SU-DHL-6 (cell line): ENCODE data around the gene TAX1BP1.

ENCODE experiments used
- H2AFZ ChIP-seq: fragments of 200-600 bp; sonication (generic); 2 replicates; pipeline ENCODE4 v1.6.1; 2014; ENCODE audit warnings: low read depth, mild to moderate bottlenecking, moderate library complexity, mixed read lengths, antibody characterized with exemption, low read length; ENCODE audit not compliant: severe bottlenecking
- H3F3A ChIP-seq: fragments of 200-600 bp; shearing (Covaris generic); 2 replicates; pipeline ENCODE4 v1.6.0; 2016; ENCODE audit warnings: antibody characterized with exemption, mild to moderate bottlenecking; ENCODE audit not compliant: insufficient read depth
- H3K27ac ChIP-seq: fragments of 200-600 bp; sonication (generic); 2 replicates; pipeline ENCODE4 v1.5.1; 2016; ENCODE audit warnings: low read depth, mild to moderate bottlenecking, low read length, moderate library complexity, mixed read lengths
- H3K27me3 ChIP-seq: fragments of 200-600 bp; sonication (generic), shearing (Covaris generic); 2 replicates; pipeline ENCODE4 v1.6.0; 2014; ENCODE audit warnings: mild to moderate bottlenecking, low read length
- H3K36me3 ChIP-seq: fragments of 200-600 bp; sonication (generic); 2 replicates; pipeline ENCODE4 v1.6.1; 2014; ENCODE audit warnings: mild to moderate bottlenecking, low read length, mixed read lengths
- H3K4me2 ChIP-seq: fragments of 300-600, 200-600 bp; shearing (Covaris generic), sonication (generic); 2 replicates; pipeline ENCODE4 v1.6.0; 2014; ENCODE audit warnings: low read length, low read depth, mild to moderate bottlenecking; ENCODE audit not compliant: poor library complexity, severe bottlenecking
- H3K4me3 ChIP-seq: fragments of 200-600 bp; sonication (generic); 2 replicates; pipeline ENCODE4 v1.5.1; 2014; ENCODE audit warnings: antibody characterized with exemption, low read length, mild to moderate bottlenecking, mixed read lengths; ENCODE audit not compliant: insufficient read depth, poor library complexity, severe bottlenecking
- H3K79me2 ChIP-seq: fragments of 200-600 bp; sonication (generic); 2 replicates; pipeline ENCODE4 v1.6.1; 2014; ENCODE audit warnings: mild to moderate bottlenecking, low read length, moderate library complexity; ENCODE audit not compliant: insufficient read depth
- H3K9ac ChIP-seq: fragments of 200-600 bp; sonication (generic); 2 replicates; pipeline ENCODE4 v1.7.0; 2014; ENCODE audit warnings: mild to moderate bottlenecking, low read length
- H3K9me2 ChIP-seq: fragments of 200-600 bp; sonication (generic); replicated peaks from 2 replicates; pipeline ENCODE4 v1.6.1; 2014; ENCODE audit warnings: low read length; ENCODE audit not compliant: insufficient read depth
- H3K9me3 ChIP-seq: fragments of 200-600 bp; sonication (generic); 2 replicates; pipeline ENCODE4 v1.6.1; 2014; ENCODE audit warnings: low read length, mixed read lengths; ENCODE audit not compliant: insufficient read depth
- H4K20me1 ChIP-seq: fragments of 200-600 bp; sonication (generic); 2 replicates; pipeline ENCODE4 v1.6.1; 2014; ENCODE audit warnings: low read depth, mild to moderate bottlenecking, antibody characterized with exemption, low read length, moderate library complexity, mixed read lengths
- EZH2phosphoT487 ChIP-seq: fragments of 200-600 bp; sonication (generic), shearing (Covaris generic); conservative IDR thresholded peaks from 2 replicates; pipeline ENCODE4 v1.6.1; 2018; ENCODE audit warnings: mild to moderate bottlenecking, antibody characterized with exemption, low read length, moderate library complexity, mixed read lengths
- TF ChIP-seq, protein P1 (sequence below): fragments of 200-600 bp; sonication (generic); IDR thresholded peaks from one replicate; pipeline ENCODE4 v1.5.1; 2017; ENCODE audit warnings: antibody characterized with exemption, mild to moderate bottlenecking, low read length, moderate library complexity; ENCODE audit not compliant: insufficient read depth, poor library complexity, severe bottlenecking

TAX1BP1 gene

DNA sequence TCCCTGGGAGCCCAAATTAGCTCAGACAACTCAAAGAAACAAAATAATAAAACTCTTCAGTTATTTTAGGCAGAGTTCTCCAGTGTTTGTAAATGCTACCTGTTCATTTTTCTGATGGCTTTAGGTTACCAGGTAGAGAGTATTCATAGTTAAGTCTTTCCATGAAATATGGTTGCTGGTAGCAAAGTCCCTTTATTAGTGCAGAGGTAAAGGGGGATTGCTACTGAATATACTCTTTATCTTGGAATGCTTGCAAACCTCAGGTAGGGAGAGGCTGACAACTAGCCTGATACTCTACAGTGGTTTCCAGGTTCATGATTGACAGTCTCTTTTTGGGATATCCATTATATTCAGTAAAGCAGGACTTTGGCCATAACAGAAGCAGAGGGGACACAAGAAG, 6.5 kb downstream of the TAX1BP1 start:
- Histone ChIP-seq H3K27ac (no peak overlapping the region), H3K4me2 (no peak overlapping the region), H3K27me3 (no peaks in the 10 kb centered on the region), H3K4me3 (no peak overlapping the region), H3F3A (no peaks in the 10 kb centered on the region), H4K20me1 (peaks cover 22% of the 10 kb centered on the region), H3K9me2 (no peaks in the 10 kb centered on the region), H3K79me2 (peaks cover 44% of the 10 kb centered on the region), H3K36me3 (peaks cover 21% of the 10 kb centered on the region), H3K9ac (no peak overlapping the region), H3K9me3 (no peaks in the 10 kb centered on the region), H2AFZ (no peak overlapping the region)
- TF ChIP-seq EZH2phosphoT487, result no peak
- TF ChIP-seq, protein P1, sequence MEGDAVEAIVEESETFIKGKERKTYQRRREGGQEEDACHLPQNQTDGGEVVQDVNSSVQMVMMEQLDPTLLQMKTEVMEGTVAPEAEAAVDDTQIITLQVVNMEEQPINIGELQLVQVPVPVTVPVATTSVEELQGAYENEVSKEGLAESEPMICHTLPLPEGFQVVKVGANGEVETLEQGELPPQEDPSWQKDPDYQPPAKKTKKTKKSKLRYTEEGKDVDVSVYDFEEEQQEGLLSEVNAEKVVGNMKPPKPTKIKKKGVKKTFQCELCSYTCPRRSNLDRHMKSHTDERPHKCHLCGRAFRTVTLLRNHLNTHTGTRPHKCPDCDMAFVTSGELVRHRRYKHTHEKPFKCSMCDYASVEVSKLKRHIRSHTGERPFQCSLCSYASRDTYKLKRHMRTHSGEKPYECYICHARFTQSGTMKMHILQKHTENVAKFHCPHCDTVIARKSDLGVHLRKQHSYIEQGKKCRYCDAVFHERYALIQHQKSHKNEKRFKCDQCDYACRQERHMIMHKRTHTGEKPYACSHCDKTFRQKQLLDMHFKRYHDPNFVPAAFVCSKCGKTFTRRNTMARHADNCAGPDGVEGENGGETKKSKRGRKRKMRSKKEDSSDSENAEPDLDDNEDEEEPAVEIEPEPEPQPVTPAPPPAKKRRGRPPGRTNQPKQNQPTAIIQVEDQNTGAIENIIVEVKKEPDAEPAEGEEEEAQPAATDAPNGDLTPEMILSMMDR, result no peak

DNA sequence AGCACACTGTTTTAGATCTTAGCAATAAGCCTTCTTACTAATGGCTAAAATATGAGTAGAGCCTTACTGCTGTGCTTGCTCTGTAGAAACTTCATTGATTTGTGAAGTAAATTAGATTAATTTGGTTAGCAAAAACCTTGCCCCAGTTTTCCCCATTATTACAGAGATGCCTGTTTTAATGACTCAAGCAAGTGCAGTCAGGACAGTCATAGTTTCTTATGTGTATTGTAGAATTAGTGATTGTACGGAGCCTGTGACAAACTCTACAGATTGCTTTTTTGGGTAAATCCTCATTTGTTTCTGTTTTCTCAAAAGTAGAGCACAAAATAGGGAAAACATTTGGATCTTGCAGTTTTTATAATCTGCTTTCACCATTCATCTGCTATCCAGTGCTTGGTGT, 7.0 kb downstream of the TAX1BP1 start:
- H3K9ac ChIP-seq, result no peak overlapping the region
- no peak overlapping the region for H3K4me3 ChIP-seq
- no peak overlapping the region for H2AFZ ChIP-seq
- peaks cover 22% of the 10 kb centered on the region for H3K36me3 ChIP-seq
- no peaks in the 10 kb centered on the region for H3F3A ChIP-seq
- H3K27ac ChIP-seq, result no peak overlapping the region
- no peaks in the 10 kb centered on the region for H3K9me3 ChIP-seq
- no peak overlapping the region for H3K4me2 ChIP-seq
- no peaks in the 10 kb centered on the region for H3K27me3 ChIP-seq
- no peaks in the 10 kb centered on the region for H3K9me2 ChIP-seq
- peaks cover 43% of the 10 kb centered on the region for H3K79me2 ChIP-seq
- H4K20me1 ChIP-seq, result peaks cover 22% of the 10 kb centered on the region
- TF ChIP-seq, protein P1, result no peak
- TF ChIP-seq EZH2phosphoT487, result no peak

DNA sequence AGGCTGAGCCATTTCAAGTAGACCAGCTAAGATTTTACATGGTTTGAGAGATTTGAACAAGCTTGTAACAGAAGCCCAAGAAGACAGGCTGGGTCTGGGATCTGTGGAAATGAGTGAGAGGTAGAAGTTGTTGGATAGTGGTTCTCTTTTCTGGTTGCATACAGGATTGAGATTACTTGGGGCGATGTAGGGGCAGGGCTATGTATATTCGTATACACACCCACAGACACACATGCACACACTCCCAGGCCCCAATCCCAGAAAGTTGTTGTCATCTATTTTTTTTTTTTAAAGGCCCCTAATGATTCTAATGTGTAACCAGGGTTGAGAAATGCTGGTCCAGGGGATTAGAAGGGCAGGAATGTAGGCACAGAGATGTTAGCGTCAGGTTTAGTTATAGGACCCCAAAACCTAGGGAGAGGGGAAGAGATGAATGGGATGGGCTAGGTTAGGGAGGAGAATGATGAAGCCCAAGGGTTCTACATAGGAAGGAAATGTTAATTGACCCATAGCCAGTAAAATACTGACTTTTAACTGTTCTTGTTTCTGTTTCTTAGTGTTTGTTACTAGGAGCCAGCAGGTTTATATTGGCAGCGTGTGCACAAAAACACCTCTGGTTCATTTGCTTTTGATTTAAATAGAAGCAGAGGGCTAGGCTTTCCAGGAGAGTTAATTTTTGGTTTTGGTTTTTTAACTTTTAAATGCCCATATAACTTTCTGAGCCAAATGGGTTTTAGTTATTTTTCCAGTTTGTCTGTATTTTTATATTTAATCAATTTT, 7.8 kb downstream of the TAX1BP1 start:
- Histone ChIP-seq H3K9me2 (no peaks in the 10 kb centered on the region), H3K9ac (no peak overlapping the region), H3K4me2 (no peak overlapping the region), H3K27me3 (no peaks in the 10 kb centered on the region), H3F3A (no peaks in the 10 kb centered on the region), H3K36me3 (peaks cover 22% of the 10 kb centered on the region), H2AFZ (no peak overlapping the region), H3K4me3 (no peak overlapping the region), H3K79me2 (peaks cover 40% of the 10 kb centered on the region), H3K27ac (no peak overlapping the region), H4K20me1 (peaks cover 22% of the 10 kb centered on the region), H3K9me3 (no peaks in the 10 kb centered on the region)
- TF ChIP-seq, protein P1, result no peak
- TF ChIP-seq EZH2phosphoT487, result no peak
